ENCODE measurements around the gene TACR1.
"Not testable (repeated sequence)": the region's sequence is repeated elsewhere in the genome, so short reads cannot be mapped to it uniquely, and the experiment has no call there.

The TACR1 gene

GRCh38 chr2:75194184-75194868, 5.0 kb downstream of the TACR1 start:
- no peak for DNase-seq (ENCODE audit: low read depth)

DNA sequence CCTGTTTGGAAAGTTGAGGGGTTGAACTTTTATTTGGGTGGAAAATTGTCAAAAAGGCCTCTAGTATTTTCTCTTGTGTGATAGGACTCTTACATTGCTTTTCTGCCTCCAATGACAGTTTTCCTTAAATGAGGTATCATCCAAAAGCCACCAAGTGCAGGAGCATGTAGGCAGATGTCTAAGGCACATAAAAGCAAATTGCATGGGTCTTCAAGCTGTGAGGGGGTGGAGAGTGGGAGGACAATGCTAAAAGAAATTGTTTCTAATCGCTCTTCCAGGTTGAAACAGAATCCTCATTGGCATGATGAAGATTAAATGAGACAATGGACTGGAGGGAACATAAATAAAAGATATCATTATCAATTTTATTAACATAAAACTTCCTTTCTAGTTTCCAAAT, 6.8 kb downstream of the TACR1 start:
- DNase-seq (ENCODE audit: low read depth): no peak

- no peak for DNase-seq (ENCODE audit: low read depth)
Measured at GRCh38 chr2:75190271-75190990, 8.9 kb downstream of the TACR1 start.

DNA sequence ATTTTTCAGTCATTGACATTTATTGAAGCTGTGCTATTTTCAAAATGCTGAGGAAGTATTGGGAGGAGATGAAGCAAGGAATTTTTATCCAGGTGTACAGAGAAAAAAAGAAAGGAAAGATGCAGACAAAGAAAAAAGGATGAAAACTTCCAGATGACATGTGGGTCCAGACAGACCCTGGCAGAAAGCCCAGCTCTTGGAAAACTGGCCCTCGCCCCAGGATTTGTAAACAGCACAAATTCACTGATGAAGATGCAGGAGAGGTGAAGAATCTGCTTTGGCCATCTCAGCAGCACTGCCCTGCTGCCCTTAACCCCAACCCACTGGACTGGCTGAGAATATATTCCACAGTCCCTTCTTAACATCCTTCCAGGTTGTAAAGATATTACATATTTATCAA, 12.5 kb downstream of the TACR1 start:
- no peak for DNase-seq (ENCODE audit: low read depth)

- no peak for DNase-seq (ENCODE audit: low read depth)
Measured at GRCh38 chr2:75182606-75183005, 16.7 kb downstream of the TACR1 start.

- DNase-seq (ENCODE audit: low read depth): no peak
Measured at GRCh38 chr2:75180476-75180875, 18.8 kb downstream of the TACR1 start.

- no peak for DNase-seq (ENCODE audit: low read depth)
Measured at GRCh38 chr2:75177427-75177826, 21.9 kb downstream of the TACR1 start.

DNA sequence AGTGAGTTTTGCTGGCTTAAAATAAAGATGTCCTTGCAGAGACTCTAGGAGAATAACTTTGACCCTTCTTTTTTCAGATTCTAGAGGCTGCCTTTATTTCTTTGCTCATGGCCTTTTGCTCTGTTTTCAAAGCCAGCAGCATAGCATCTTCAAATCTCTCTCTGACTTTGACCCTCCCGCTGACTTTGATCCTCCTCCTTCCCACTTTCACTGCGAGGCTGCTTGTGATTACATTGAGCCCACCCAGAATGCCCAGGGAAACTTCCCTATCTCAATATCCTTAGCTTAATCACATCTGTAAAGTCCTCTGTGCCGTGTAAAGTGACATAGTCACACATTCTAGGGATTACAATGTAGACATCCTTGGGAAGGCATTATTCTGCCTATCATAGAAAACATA, 23.9 kb downstream of the TACR1 start:
- no peak for DNase-seq (ENCODE audit: low read depth)

GRCh38 chr2:75174981-75175380, 24.3 kb downstream of the TACR1 start:
- no peak for DNase-seq (ENCODE audit: low read depth)

DNA sequence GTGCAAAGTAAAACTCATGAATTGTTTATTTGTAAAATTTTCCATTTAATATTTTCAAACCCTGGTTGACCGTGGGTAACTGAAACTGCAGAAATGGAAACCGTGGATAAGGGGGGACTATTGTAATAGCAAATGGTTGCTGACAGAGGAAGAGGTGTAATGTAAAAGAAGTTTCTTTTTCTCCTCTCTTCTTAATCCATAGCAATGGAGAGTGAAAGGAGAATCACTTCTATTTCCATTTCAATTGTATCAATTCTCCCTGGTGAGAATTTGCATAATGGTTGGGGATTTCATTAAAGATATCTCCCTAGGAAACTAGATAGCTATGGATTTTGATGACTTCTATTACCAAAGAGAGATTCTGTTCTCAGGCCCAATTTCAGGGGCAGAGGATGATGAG, 24.8 kb downstream of the TACR1 start:
- DNase-seq (ENCODE audit: low read depth): no peak

GRCh38 chr2:75173740-75174139, 25.6 kb downstream of the TACR1 start:
- DNase-seq (ENCODE audit: low read depth): no peak

GRCh38 chr2:75171423-75171822, 27.9 kb downstream of the TACR1 start:
- not testable (repeated sequence) for DNase-seq (ENCODE audit: low read depth)

DNA sequence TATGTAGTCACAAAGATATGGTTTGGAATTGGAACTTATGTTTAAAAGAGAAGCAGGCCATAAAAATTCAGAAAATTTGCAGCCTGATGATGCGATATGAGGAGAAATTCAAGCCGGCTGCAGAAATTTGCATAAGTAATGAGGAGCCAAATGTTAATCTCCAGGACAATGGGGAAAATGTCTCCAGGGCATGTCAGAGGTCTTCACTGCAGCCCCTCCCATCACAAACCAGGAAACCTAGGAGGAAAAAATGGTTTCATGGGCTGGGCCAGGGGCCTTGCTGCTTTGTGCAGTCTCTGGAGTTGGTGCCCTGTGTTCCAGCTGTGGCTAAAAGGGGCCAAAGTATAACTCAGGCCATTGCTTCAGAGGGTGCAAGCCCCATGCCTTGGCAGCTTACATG, 28.4 kb downstream of the TACR1 start:
- DNase-seq (ENCODE audit: low read depth): no peak

- no peak for DNase-seq (ENCODE audit: low read depth)
Measured at GRCh38 chr2:75168186-75168585, 31.1 kb downstream of the TACR1 start.

DNA sequence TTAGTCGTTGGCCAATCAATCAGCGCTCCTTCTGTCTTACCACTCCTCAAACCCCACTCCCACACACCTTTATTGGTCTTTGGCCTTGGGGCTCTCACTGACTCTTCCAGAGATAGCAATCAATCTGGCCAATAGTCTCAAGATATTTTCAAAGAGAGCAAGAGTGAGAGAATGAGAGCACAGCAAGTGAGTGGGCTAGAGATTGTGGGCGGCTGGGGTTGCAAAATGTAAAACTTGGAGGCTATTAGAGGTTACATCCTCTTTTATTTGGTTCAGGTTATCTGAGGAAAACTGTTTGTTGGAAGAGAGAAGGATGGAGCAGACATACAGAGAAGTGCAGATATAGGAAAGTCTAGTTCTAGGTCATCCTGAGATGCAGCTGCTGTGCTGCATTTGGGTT, 32.8 kb downstream of the TACR1 start:
- DNase-seq (ENCODE audit: low read depth): no peak

GRCh38 chr2:75162897-75163296, 36.4 kb downstream of the TACR1 start:
- DNase-seq (ENCODE audit: low read depth): no peak

GRCh38 chr2:75162259-75162658, 37.1 kb downstream of the TACR1 start:
- no peak for DNase-seq (ENCODE audit: low read depth)

DNA sequence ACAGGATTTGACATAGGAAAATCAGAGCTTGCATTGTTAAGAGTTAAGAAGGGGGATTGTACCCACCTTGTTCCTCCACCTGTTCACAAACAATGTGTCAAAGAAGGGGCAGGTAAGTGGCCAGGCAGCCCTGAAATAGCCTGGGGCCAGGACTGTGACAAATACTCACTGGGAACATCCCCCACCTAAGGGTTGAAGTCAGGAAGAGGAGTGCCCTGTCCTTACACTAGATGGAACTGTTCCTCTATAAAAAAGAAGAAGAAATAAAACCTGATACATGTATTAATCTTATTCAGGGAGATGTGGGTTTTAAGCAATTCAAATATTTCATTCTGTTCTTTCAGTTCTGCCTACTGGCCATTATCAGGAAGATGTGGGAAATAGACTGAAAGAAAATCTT, 41.9 kb downstream of the TACR1 start:
- DNase-seq (ENCODE audit: low read depth): no peak

- no peak for DNase-seq (ENCODE audit: low read depth)
Measured at GRCh38 chr2:75155115-75155514, 44.2 kb downstream of the TACR1 start.

DNA sequence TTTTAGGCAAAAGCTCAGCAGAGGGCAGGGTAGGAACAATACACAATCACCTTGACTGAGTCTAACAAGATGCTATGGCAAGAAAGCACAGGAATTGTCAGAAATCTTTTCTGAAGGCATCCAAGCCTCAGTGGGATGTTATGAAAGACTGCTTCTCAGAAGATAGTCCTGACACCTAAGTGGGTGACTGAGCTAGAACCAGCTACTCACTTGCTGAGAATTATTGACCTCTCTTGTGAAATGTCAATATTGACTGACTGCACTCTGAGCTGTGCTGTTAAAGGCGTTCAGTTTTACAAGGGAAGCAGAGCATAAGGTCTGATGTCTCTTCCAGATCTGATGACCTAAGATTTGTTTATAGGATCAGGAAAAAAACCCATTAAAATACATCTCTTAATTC, 46.1 kb downstream of the TACR1 start:
- no peak for DNase-seq (ENCODE audit: low read depth)

- not testable (repeated sequence) for DNase-seq (ENCODE audit: low read depth)
Measured at GRCh38 chr2:75152243-75152642, 47.1 kb downstream of the TACR1 start.

GRCh38 chr2:75147884-75148283, 51.4 kb downstream of the TACR1 start:
- DNase-seq (ENCODE audit: low read depth): not testable (repeated sequence)

GRCh38 chr2:75146606-75147332, 52.6 kb downstream of the TACR1 start:
- peak; percentile 35 for DNase-seq (ENCODE audit: low read depth)
